IPS-NIHi7 (cell line): ENCODE results near the gene PTGIR.
A peak's percentile ranks its signal among the peaks of the same experiment; 100 is the strongest.

Experiments
- DNase-seq: peaks from one replicate; pipeline ENCODE4 v3.0.0; 2012; ENCODE audit warnings: mixed read lengths; ENCODE audit errors: extremely low spot score

The PTGIR gene

DNA sequence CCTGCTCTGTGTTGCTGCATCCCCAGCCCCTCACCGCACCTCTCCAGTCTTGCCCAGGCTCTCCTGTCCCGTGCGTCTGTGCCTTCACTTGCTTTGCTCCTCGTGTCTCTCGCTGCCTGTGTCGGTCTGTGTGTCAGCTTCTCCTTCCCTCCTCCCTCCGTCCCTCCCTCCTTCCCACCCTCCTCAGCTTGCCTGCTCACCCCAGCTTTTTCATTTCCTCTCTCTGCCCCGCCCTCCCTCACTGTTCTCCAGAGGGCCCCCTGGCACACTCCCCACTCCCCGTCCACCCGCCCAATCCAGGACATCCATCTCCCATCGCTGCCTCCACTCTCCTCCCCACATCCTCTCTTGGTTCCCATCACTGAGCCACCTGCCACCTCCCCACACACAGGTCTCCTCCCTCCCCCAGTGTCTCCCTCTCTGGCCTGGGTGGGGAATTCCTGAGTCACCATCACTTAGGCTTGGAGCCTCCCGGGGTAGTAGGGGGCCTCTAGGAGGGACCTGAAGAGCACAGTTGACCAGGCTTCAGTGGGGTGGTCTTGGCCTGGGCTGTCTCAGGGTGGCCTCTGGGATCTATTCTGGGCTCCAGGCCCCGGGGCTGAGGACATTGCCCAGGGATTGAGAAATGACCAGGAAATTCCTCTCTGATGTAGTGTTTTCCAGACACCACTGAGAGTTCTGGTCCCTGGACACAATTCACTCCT lies at the start of gene PTGIR:
Gene PTGIR, minus strand, starts transcription at position 132 of the 704 bp plus-strand sequence. CDS start 864 bp downstream, outside the sequence.
- no peak for DNase-seq

GRCh38 chr19:46670813-46671212 lies 45.9 kb upstream of the PTGIR start:
- no peak for DNase-seq

DNA sequence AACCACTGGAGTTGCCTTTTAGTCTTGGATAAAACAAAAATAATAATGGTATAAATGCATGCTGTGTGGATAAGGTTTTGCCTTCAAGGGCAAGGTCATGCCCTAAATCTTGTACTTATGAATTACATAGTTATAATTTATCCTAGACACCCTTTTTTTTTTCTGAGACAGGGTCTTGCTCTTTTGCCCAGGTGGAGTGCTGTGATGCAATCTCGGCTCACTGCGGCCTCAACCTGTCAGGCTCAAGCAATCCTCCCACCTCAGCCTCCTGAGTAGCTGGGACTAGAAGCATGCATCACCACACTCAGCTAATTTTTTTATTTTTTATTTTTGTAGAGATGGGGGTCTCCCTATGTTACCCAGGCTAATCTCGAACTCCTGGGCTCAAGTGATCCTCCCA lies 43.8 kb upstream of the PTGIR start:
- no peak for DNase-seq

GRCh38 chr19:46665072-46665471 lies 40.2 kb upstream of the PTGIR start:
- no peak for DNase-seq

GRCh38 chr19:46661735-46662592 lies 37.1 kb upstream of the PTGIR start:
- peak; percentile 83 for DNase-seq

DNA sequence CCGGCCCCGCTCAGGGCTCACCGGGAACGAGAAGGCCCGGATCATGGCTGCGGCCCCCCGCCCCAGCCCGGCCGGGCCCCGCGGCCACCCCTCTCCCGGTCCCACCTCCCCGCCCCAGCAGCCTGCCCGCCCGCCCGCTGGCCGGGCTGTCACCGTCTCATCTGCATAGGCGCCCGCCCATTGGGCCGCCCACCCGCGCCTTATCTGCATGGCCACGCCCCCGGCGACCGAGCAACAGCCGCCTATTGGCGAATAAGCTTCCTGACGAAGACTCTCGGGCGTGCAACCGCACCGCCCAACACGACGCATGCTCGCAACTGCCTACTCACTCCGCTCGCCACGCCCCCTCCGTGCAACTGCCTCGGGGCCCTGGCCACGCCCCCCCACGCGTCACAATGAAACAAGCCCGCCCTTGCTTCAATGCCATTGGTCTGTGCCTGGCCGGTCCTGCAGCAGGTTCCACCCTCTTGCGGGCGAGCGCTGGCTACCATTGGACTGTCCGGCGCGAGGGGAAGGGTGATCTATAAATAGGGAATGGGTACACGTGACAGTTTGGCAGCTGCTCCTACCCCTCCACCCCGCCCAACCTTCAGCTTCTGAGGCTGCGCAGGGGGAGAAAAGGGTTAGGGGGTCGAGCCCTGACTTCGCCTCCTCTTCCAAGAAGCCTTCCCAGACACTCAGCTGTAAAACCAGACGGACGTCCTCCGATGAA lies 36.3 kb upstream of the PTGIR start, which contains the start of gene DACT3:
Gene DACT3, minus strand, starts transcription at position 163 of the 712 bp plus-strand sequence. Its CDS starts 118 bp downstream, at position 45.
- DNase-seq: peak; percentile 98

DNA sequence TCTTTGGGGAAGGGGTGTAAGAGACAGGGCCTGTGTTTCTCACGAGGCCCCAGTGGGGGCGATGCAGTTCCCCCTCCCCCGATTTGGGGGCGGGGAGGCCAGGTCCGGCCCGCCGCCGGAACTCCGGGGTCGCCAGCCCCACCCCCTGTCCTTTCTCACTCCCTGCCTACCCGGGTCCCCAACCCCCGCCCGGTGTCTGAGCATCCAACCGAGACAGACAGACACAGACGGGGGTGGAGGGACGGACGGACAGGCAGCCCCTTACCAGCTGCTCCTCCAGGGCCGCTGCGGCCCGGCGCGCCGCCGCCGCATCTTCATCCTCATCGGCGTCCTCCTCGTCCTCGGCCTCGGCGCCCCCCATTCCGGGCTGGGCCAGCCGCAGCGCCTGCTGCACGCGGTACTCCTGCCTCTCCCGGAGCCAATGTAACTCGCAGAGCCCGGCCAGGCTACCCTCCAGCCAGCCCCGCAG lies 35.7 kb upstream of the PTGIR start:
- DNase-seq: no peak

GRCh38 chr19:46660008-46660517 lies 35.2 kb upstream of the PTGIR start:
- no peak for DNase-seq

DNA sequence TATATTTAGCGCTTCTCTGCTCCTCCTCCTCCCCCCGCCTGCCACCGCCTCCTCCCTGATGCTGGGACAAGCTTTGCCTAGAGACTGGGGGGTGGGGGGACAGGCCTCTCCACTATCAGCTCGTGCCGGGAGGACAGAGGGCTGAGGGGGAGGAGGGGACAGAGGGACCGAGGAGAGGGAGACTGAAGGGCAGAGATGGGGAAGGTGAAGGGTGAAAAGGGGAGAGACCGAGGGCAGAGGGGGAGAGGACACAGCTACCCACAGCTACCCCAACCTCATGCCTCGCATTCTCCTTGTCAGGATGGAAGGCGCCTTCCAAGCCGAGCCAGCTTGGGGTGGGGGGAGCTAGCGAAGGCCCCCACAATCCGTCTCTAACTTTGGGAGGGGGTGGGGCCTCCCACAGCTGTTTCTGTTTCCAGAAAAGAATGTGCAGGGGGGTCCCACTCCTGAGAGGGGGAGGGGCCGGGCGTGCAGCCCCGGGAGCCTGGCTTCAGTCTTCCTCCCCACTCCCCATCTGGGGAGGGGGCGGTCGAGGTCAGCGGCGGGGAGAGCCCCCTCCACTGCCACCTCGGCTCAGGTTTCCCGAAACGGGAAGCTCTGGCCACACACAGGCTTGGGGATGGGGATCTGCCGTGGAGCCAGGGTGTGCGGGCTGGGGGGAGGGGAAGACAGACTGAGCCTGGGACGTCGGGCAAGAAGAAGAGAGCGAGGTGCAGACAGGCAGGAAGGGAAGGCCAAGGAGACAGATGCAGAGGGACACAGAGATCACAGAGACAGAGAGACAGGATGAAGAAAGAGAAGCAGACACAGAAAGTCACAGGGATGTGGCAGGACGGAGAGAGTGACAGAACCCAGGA lies 34.5 kb upstream of the PTGIR start:
- DNase-seq: peak; percentile 60

DNA sequence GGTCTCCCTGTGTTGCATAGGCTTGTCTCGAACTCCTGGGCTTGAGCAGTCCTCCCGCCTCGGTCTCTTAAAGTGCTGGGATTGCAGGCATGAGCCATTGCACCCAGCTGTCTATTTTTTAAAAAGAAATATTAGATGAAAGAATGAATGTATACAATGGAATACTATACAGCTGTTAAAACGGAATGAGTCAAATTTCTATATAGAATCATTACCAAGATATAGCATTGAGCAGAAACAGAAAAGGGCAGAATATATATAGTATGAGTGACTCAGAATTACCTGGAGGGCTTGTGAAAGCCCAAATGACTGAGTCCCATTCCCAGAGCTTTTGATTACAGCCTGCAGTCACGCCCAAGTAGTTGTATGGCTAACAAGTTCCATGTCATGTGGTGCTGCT lies 31.7 kb upstream of the PTGIR start:
- DNase-seq: no peak

DNA sequence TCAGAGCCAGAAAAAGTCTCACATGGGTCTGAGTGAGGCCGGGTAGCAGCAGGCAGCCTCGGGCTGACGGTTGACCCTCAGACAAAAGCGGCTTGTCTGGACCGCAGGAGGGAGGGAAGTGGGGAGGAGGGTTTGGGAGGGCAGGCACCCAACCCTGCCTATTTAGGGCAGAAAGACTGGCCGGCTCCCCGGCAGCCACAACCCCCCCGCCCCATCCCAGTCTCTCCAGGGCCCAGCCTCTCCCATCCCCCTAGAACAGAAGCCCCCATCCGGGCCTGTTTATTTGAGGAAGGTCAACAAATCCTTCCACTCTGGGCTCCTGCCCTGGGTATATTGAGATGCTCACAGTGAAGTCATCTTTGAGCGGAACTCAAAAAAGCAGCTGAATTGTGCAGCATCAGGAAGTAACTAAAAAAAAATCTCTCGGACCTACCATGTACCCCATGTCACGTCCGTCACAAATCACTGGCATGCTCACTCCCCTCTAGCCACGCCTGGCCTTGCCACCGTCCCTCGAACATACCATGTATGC lies 29.8 kb upstream of the PTGIR start:
- peak; percentile 49 for DNase-seq

GRCh38 chr19:46650445-46650844 lies 25.6 kb upstream of the PTGIR start:
- DNase-seq: no peak

DNA sequence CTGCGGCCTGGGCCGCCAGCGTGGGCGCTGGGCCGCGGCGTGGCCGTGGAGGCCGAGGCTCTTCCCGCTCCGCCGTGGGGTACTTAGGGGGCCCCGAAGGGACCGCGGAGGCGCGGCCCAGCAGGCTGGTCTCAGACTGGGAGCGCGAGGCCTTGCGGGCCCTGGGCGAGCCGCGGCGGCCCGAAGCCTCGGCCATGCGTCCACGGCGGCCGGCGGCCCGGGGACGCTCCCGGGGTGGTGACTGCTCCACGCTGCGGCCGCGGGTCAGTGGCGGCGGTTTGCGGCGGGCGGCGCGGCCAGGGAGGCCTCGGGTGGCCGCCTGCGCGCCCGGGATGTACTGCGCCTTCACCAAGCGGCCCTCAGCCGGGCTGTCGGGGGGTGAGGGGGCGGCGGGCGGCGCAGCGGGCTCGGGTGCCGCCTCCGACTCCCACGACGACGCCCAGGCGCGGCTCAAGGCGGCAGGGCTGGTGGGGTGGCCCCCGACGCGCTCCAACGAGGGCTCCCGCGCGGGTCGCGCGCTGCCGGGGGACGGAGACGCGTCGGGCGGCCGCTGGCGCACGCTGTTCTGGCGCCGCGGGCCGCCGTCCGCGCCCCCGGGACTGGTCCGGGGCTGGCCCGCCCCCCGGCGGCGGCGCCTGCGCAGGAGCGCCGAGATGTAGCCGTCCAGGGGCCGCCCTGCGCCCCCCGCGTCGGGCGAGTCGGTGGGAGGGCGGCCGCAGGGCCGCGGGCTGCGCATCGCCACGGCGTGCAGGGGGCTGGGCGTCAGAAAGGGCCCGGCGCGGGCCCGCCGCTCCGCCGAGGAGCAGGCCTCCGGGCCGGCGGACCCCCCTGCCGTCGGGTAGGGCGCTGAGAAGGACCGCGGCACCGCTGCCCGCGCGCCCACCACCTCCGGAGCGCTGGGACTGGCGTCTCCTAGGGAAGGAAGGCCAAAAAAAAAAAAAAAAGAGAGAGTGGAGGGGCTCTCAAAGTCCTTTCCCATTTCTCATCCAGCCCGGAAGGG lies 24.4 kb upstream of the PTGIR start:
- peak; percentile 41 for DNase-seq

DNA sequence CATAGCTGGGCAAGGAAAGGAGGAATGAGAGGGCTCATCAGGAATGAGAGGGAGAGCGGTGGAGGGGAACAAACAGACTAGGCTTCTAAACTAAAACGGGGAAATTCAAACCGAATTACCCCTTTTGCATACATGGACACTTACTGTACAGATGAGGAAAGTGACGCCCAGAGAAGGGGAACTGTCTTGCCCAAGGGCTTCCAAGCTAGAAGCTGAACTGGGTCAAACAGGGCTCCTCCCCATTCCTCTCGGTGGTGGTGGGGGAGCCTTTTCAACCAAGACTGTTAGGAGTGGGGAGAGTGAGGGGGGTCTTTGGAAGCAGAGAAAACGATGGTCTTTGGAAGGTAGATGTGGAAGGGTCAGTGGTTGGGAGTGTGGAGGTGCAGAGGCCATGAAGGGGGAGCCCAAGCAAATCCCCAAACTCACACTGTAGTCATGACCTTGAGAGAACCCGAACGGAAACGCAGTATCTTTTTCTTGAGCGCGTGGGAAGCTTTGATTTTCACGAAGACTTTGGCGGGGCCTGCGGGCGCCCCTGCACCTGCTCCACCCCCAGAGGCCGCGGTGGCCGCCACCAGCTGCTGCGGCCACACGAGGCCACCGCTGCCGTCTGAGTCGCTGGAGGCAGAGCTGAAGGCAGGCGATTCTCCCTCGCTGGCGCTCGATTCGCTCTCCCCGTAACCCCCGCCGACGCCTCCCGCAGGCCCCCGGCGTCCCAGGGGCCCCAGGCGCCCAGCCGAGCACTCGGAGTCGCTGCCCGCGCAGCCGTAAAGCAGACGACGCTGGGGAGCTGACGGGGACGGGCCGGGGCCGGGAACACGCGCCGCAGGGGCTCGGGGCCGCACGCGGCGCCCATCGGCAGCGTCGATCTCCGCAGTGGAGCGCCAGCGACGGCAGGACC lies 23.4 kb upstream of the PTGIR start:
- no peak for DNase-seq

- no peak for DNase-seq
Measured at GRCh38 chr19:46646402-46646801, 21.5 kb upstream of the PTGIR start.

DNA sequence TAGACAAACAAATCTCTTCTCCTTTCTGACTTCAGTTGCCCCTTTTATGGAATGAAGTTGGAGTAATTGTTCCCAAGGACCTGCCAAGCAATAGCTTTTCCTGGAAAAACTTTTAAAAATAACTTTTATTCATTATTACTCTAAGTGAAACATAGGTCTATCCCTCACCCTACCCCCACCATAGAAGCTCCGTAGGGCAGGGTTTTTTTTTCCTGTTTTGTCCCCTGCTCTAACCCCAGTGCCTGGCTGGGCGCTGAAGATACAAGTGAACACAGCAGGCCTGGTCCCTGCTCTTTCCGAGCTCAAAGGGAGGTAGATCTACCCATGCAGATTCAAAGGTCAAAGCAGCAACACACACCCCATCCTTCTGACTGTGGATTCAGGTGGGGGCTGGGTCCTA lies 19.8 kb upstream of the PTGIR start:
- no peak for DNase-seq

DNA sequence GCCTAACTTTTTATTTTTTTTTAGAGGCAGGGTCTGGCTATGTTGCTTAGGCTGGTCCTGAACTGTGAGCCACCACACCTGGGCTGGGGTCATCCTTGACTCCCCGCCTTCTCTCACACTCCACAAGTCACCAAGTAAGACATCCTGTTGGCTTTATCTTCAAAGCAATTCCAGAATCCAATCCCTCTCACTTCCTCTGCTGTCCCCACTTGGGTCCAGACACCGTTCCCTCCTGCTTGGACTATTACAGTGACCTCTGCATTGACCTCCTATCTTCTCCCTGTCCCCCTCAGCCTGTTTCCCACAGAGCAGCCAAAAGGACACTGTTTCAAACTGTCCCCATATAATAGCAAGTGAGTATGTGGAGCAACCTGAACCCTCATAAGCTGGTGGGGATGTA lies 15.8 kb upstream of the PTGIR start:
- no peak for DNase-seq
